Transverse colon (tissue), 4 donors: ENCODE measurements around the gene RBFOX1.

Experiments
- POLR2A ChIP-seq: fragments of 450-650 bp; IDR thresholded peaks from one replicate; pipeline ENCODE4 v1.6.1; 2016; ENCODE audit warnings: antibody characterized with exemption, mild to moderate bottlenecking, moderate library complexity
- POLR2AphosphoS5 ChIP-seq, 3 donors: sonication (generic); formaldehyde crosslinking; IDR thresholded peaks; one replicate each; pipeline ENCODE4 v1.6.1; 2016; ENCODE audit warnings: antibody characterized with exemption in 3 of 3
- TF ChIP-seq, protein P1 (sequence below), 5 experiments: fragments of 200-600 bp in 3 of 5; fragments of 450-650 bp in 2 of 5; sonication (generic) in 3 of 5; IDR thresholded peaks; 1 replicate in 2 of 5; 2 replicates in 3 of 5; pipeline ENCODE4 v1.5.1; 2016 to 2017; ENCODE audit warnings: antibody characterized with exemption in 5 of 5, inconsistent platforms in 3 of 5, mild to moderate bottlenecking in 2 of 5, moderate library complexity in 1 of 5

DNA sequence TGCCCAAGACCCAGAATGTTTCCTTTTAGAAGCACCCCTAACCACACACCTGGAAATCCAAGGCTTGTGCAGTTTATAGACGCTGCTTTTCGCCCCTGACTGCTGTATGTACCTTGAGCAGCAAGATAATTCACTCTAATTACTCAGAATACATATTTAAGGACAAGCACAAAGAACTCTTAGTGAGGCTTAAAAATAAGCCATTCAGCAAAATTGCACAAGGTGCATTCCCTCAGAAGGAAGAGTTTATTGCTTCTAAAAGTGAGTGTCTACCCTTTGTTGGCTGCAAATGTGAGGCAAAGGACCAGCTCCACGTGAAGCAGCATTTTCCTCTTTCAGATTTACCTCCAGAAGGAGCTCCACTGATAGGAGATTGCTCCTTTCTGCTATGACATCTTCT lies 208.4 kb downstream of the RBFOX1 start:
- TF ChIP-seq POLR2A (no peak), POLR2AphosphoS5 (IDR thresholded peaks at IDR 0.05) (no peak)
- TF ChIP-seq, protein P1, sequence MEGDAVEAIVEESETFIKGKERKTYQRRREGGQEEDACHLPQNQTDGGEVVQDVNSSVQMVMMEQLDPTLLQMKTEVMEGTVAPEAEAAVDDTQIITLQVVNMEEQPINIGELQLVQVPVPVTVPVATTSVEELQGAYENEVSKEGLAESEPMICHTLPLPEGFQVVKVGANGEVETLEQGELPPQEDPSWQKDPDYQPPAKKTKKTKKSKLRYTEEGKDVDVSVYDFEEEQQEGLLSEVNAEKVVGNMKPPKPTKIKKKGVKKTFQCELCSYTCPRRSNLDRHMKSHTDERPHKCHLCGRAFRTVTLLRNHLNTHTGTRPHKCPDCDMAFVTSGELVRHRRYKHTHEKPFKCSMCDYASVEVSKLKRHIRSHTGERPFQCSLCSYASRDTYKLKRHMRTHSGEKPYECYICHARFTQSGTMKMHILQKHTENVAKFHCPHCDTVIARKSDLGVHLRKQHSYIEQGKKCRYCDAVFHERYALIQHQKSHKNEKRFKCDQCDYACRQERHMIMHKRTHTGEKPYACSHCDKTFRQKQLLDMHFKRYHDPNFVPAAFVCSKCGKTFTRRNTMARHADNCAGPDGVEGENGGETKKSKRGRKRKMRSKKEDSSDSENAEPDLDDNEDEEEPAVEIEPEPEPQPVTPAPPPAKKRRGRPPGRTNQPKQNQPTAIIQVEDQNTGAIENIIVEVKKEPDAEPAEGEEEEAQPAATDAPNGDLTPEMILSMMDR (IDR thresholded peaks at IDR 0.05) = no peak
